Measurements from ENCODE around the gene CRB3. TPM values are rescaled to one million over a fixed set of nuclear protein-coding genes. Genes with fewer than 3 reads are reported as not detected.

Gene CRB3
- total RNA-seq, 3 donors from 2014 or later = 0.48 to 30.7 (median 24.6) TPM

GRCh38 chr19:6440905-6441304, 23.2 kb upstream of the CRB3 start:
- no peak for DNase-seq (ENCODE audit: low spot score in 2 of 2)
- Histone ChIP-seq H3K9me3 (no peaks in the 10 kb centered on the region), H3K4me1 (no peaks in the 10 kb centered on the region), H3K27ac (no peak overlapping the region), H3K27me3 (no peaks in the 10 kb centered on the region), H3K4me3 (no peak overlapping the region), H3K36me3 (no peaks in the 10 kb centered on the region)
- intact Hi-C loops (cut with DNase I; ENCODE audit: low total_unique reads) = no loop called here
- TF ChIP-seq, protein P1, sequence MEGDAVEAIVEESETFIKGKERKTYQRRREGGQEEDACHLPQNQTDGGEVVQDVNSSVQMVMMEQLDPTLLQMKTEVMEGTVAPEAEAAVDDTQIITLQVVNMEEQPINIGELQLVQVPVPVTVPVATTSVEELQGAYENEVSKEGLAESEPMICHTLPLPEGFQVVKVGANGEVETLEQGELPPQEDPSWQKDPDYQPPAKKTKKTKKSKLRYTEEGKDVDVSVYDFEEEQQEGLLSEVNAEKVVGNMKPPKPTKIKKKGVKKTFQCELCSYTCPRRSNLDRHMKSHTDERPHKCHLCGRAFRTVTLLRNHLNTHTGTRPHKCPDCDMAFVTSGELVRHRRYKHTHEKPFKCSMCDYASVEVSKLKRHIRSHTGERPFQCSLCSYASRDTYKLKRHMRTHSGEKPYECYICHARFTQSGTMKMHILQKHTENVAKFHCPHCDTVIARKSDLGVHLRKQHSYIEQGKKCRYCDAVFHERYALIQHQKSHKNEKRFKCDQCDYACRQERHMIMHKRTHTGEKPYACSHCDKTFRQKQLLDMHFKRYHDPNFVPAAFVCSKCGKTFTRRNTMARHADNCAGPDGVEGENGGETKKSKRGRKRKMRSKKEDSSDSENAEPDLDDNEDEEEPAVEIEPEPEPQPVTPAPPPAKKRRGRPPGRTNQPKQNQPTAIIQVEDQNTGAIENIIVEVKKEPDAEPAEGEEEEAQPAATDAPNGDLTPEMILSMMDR (IDR thresholded peaks at IDR 0.05) = no peak
- TF ChIP-seq POLR2AphosphoS5 (IDR thresholded peaks at IDR 0.05) (no peak), POLR2A (IDR thresholded peaks at IDR 0.05) (no peak)

GRCh38 chr19:6442087-6442688, 21.9 kb upstream of the CRB3 start:
- intact Hi-C loops (cut with DNase I; ENCODE audit: low total_unique reads) = no loop called here
- no peak for TF ChIP-seq POLR2AphosphoS5 (IDR thresholded peaks at IDR 0.05)
- TF ChIP-seq, protein P1 (IDR thresholded peaks at IDR 0.05) = no peak
- no peak for TF ChIP-seq POLR2A (IDR thresholded peaks at IDR 0.05)
- no peak overlapping the region for H3K27ac ChIP-seq
- DNase-seq (ENCODE audit: low spot score in 2 of 2) = no peak
- no peak overlapping the region for H3K4me3 ChIP-seq
- no peaks in the 10 kb centered on the region for H3K36me3 ChIP-seq
- no peaks in the 10 kb centered on the region for H3K4me1 ChIP-seq
- H3K27me3 ChIP-seq = no peaks in the 10 kb centered on the region
- no peaks in the 10 kb centered on the region for H3K9me3 ChIP-seq

DNA sequence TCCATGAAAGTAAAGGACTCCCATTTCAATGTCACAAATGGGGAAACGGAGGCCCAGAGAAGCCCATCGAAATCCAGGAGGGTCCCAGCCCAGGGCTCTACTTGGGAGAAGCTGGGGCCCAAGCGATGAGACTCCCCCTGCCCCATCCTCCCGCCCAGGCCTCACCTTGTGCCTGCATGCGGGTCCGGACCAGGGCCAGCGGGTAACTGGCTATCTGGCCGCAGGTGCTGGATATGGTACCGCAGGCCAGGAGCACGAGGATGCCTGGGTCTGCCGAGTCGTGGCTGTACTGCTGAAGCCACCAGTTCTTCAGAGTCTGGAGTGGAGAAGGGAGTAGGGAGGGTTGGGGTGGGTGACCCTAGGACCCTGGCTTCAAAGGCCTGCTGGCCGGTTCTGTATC, 20.1 kb upstream of the CRB3 start:
- no peak for TF ChIP-seq POLR2AphosphoS5 (IDR thresholded peaks at IDR 0.05)
- no peak for TF ChIP-seq POLR2A (IDR thresholded peaks at IDR 0.05)
- TF ChIP-seq, protein P1 (IDR thresholded peaks at IDR 0.05) = no peak
- Histone ChIP-seq H3K4me1 (no peaks in the 10 kb centered on the region), H3K27ac (no peak overlapping the region), H3K9me3 (no peaks in the 10 kb centered on the region), H3K4me3 (no peak overlapping the region), H3K27me3 (no peaks in the 10 kb centered on the region), H3K36me3 (no peaks in the 10 kb centered on the region)
- no peak for DNase-seq (ENCODE audit: low spot score in 2 of 2)
- intact Hi-C loops (cut with DNase I; ENCODE audit: low total_unique reads) = no loop called here

DNA sequence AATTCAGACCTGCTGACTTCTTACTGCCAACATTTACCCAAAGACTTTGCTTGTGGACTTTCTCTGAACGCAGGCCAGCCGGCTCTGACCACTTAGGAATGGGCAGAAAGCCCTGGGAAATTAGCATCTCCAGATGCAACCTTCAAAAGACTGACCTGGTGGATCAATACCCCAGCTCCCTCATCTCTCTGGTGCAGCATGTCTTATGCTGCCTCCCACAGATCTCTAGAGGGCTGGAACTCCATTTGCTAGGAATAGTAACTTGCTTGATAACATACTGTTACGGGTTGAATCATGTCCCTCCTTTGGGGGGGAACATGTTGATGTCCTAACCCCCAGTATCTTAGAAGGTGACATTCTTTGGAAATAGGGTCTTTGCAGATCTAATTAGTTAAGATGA, 17.6 kb upstream of the CRB3 start:
- Histone ChIP-seq H3K4me1 (no peaks in the 10 kb centered on the region), H3K4me3 (no peak overlapping the region), H3K36me3 (no peaks in the 10 kb centered on the region), H3K9me3 (no peaks in the 10 kb centered on the region), H3K27ac (no peak overlapping the region), H3K27me3 (no peaks in the 10 kb centered on the region)
- TF ChIP-seq POLR2AphosphoS5 (IDR thresholded peaks at IDR 0.05) (no peak), POLR2A (IDR thresholded peaks at IDR 0.05) (no peak)
- TF ChIP-seq, protein P1 (IDR thresholded peaks at IDR 0.05) = no peak
- no peak for DNase-seq (ENCODE audit: low spot score in 2 of 2)
- intact Hi-C loops (cut with DNase I; ENCODE audit: low total_unique reads) = no loop called here

DNA sequence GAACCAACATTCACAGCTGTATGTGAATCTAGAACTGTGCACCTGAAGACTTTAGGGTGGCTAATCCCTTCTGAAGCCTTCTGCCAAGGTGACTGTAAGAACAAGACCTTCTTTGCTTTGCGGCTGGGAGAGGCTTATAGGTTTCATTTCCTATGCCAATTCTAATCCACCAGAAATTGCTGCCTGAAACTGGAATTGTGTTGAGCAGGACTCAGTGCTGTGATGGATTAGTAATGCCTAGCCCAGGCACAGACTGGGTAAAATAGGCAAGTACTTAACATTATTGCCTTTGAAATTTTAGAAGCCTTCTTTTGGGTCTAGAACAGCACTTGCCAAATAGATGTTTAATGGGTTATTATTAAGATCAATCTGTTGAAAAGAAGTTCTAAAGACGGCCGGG, 16.0 kb upstream of the CRB3 start:
- H3K27ac ChIP-seq = no peak overlapping the region
- no peaks in the 10 kb centered on the region for H3K27me3 ChIP-seq
- DNase-seq (ENCODE audit: low spot score in 2 of 2) = no peak
- no peak for TF ChIP-seq POLR2A (IDR thresholded peaks at IDR 0.05)
- TF ChIP-seq POLR2AphosphoS5 (IDR thresholded peaks at IDR 0.05) = no peak
- TF ChIP-seq, protein P1 (IDR thresholded peaks at IDR 0.05) = no peak
- H3K9me3 ChIP-seq = no peaks in the 10 kb centered on the region
- H3K4me1 ChIP-seq = no peaks in the 10 kb centered on the region
- no peak overlapping the region for H3K4me3 ChIP-seq
- intact Hi-C loops (cut with DNase I; ENCODE audit: low total_unique reads) = no loop called here
- no peaks in the 10 kb centered on the region for H3K36me3 ChIP-seq
